IMR-90 (cell line): ENCODE results near the gene PHACTR2.

Experiments used
- BHLHE40 ChIP-seq: fragments of 150-350 bp; IDR thresholded peaks from 2 replicates; pipeline ENCODE4 v1.6.1; 2016; ENCODE audit warnings: mild to moderate bottlenecking, low read depth, low read length
- CEBPB ChIP-seq: IDR thresholded peaks from 2 replicates; pipeline ENCODE4 v1.6.1; 2012; ENCODE audit warnings: low read depth, low read length, improper control_type of control experiment
- CHD1 ChIP-seq: IDR thresholded peaks from 2 replicates; pipeline ENCODE4 v1.6.1; 2012; ENCODE audit warnings: low read depth, low read length, improper control_type of control experiment
- MAZ ChIP-seq: IDR thresholded peaks from 2 replicates; pipeline ENCODE4 v1.6.1; 2012; ENCODE audit warnings: low read depth, mild to moderate bottlenecking, low read length, improper control_type of control experiment, moderate library complexity, borderline replicate concordance
- MXI1 ChIP-seq: IDR thresholded peaks from 2 replicates; pipeline ENCODE4 v1.6.1; 2012; ENCODE audit warnings: low read depth, mild to moderate bottlenecking, low read length, moderate library complexity, borderline replicate concordance
- POLR2A ChIP-seq: IDR thresholded peaks from 2 replicates; pipeline ENCODE4 v1.6.1; 2012; ENCODE audit warnings: mild to moderate bottlenecking, low read depth, low read length
- RAD21 ChIP-seq: IDR thresholded peaks from 2 replicates; pipeline ENCODE4 v1.6.1; 2012; ENCODE audit warnings: low read length, improper control_type of control experiment
- RFX5 ChIP-seq: IDR thresholded peaks from 2 replicates; pipeline ENCODE4 v1.8.0; 2012; ENCODE audit warnings: low read depth, mild to moderate bottlenecking, low read length, moderate library complexity
- SMC3 ChIP-seq: fragments of 150-350 bp; IDR thresholded peaks from 2 replicates; pipeline ENCODE4 v1.6.1; 2016; ENCODE audit warnings: low read depth, mild to moderate bottlenecking, antibody characterized with exemption, low read length, moderate library complexity
- TF ChIP-seq, protein P1 (sequence below): conservative IDR thresholded peaks from 2 replicates; pipeline ENCODE4 v1.5.1; 2012; ENCODE audit warnings: mild to moderate bottlenecking, low read depth, low read length, improper control_type of control experiment
- TF ChIP-seq, protein P2 (sequence below): fragments of 150-350 bp; IDR thresholded peaks from 2 replicates; pipeline ENCODE4 v1.6.1; 2017; ENCODE audit warnings: mild to moderate bottlenecking, antibody characterized with exemption, low read length, low read depth

DNA sequence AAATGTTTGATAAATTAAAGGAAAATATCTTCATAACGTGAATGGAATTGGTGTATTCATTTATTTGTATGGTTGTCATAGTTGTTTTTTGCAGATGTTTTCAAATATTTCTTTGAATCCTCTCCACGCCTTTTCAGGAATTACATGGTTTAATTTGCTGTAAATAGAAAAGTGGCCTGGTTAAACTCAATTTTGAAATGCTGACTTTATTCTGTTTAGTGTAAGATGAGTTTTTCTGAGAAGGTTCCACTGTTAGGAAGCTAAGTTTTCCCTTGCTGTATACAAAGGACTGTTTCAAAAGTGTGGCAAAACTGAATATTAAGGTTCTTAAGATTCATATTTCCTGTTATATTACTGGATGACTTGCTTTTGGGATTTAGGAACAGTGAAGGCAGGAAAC is 186.0 kb downstream of the PHACTR2 start:
- TF ChIP-seq, protein P1, sequence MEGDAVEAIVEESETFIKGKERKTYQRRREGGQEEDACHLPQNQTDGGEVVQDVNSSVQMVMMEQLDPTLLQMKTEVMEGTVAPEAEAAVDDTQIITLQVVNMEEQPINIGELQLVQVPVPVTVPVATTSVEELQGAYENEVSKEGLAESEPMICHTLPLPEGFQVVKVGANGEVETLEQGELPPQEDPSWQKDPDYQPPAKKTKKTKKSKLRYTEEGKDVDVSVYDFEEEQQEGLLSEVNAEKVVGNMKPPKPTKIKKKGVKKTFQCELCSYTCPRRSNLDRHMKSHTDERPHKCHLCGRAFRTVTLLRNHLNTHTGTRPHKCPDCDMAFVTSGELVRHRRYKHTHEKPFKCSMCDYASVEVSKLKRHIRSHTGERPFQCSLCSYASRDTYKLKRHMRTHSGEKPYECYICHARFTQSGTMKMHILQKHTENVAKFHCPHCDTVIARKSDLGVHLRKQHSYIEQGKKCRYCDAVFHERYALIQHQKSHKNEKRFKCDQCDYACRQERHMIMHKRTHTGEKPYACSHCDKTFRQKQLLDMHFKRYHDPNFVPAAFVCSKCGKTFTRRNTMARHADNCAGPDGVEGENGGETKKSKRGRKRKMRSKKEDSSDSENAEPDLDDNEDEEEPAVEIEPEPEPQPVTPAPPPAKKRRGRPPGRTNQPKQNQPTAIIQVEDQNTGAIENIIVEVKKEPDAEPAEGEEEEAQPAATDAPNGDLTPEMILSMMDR: no peak
- TF ChIP-seq POLR2A (no peak), CEBPB (no peak), CHD1 (no peak), RAD21 (no peak), MAZ (no peak), MXI1 (no peak), BHLHE40 (no peak), SMC3 (no peak), RFX5 (no peak)
- TF ChIP-seq, protein P2, sequence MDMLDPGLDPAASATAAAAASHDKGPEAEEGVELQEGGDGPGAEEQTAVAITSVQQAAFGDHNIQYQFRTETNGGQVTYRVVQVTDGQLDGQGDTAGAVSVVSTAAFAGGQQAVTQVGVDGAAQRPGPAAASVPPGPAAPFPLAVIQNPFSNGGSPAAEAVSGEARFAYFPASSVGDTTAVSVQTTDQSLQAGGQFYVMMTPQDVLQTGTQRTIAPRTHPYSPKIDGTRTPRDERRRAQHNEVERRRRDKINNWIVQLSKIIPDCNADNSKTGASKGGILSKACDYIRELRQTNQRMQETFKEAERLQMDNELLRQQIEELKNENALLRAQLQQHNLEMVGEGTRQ: no peak
